Panc1 (cell line): ENCODE data around the gene TMCO4. TPM values are rescaled to one million over a fixed set of nuclear protein-coding genes. Genes with fewer than 3 reads are reported as not detected.
"Not testable (repeated sequence)": the region's sequence is repeated elsewhere in the genome, so short reads cannot be mapped to it uniquely, and the experiment has no call there.

Experiments
- ATAC-seq: fragments of 200-7000 bp; cut with Tn5 transposase; 2 replicates; pipeline ENCODE4 v1.9.1; 2020; ENCODE audit warnings: mild to moderate bottlenecking, moderate library complexity
- BruUV-seq: library from RNA; stranded (reverse); fragments of 400-500 nt; replicated peaks from 2 replicates; lab custom pipeline; 2021; lab: Mats Ljungman, UMichigan
- CTCF ChIA-PET: fragments of 300-600 bp; sonication (Branson Sonifier 250); formaldehyde crosslinking; loops from one replicate; lab custom pipeline; 2022; ENCODE audit warnings: antibody characterized with exemption; lab: Charles Lee
- POLR2A ChIA-PET: fragments of 300-600 bp; sonication (Branson Sonifier 250); formaldehyde crosslinking; loops from one replicate; lab custom pipeline; 2022; ENCODE audit warnings: antibody characterized with exemption; lab: Charles Lee
- DNase-seq: peaks from one replicate; pipeline ENCODE4 v3.0.0-alpha.2; 2010; ENCODE audit warnings: low read depth, low spot score
- H3K27ac ChIP-seq: 2 replicates; pipeline ENCODE4 v1.5.1; 2011; ENCODE audit warnings: mild to moderate bottlenecking, low read length, inconsistent platforms
- H3K27me3 ChIP-seq: fragments of 200-500 bp; sonication (Bioruptor generic); 2 replicates; pipeline ENCODE4 v1.6.0; 2014; ENCODE audit warnings: low read length, inconsistent platforms; ENCODE audit not compliant: control insufficient read depth, insufficient read depth
- H3K36me3 ChIP-seq: fragments of 200-500 bp; sonication (Bioruptor generic); 2 replicates; pipeline ENCODE4 v1.5.1; 2014; ENCODE audit warnings: inconsistent platforms, mild to moderate bottlenecking, low read length, moderate library complexity; ENCODE audit not compliant: control insufficient read depth, insufficient read depth
- H3K4me1 ChIP-seq: 2 replicates; pipeline ENCODE4 v1.5.1; 2011; ENCODE audit warnings: inconsistent platforms, mild to moderate bottlenecking, low read length, moderate library complexity; ENCODE audit not compliant: control insufficient read depth, insufficient read depth
- H3K4me3 ChIP-seq, 2 experiments: 2 replicates each; pipeline ENCODE4 v1.5.1; 2011 to 2012; ENCODE audit warnings: low read depth in 2 of 2, low read length in 2 of 2, mild to moderate bottlenecking in 2 of 2, inconsistent platforms in 1 of 2, moderate library complexity in 1 of 2
- H3K9me3 ChIP-seq: fragments of 200-500 bp; sonication (Bioruptor generic); 2 replicates; pipeline ENCODE4 v1.5.1; 2014; ENCODE audit warnings: low read depth, mild to moderate bottlenecking, inconsistent platforms, low read length, moderate library complexity; ENCODE audit not compliant: control insufficient read depth, insufficient read depth
- POLR2AphosphoS5 ChIP-seq: IDR thresholded peaks from 2 replicates; pipeline ENCODE4 v1.6.1; 2012; ENCODE audit warnings: mild to moderate bottlenecking, low read depth, low read length, moderate library complexity
- SIN3A ChIP-seq: IDR thresholded peaks from 2 replicates; pipeline ENCODE4 v1.6.1; 2012; ENCODE audit warnings: low read depth, mild to moderate bottlenecking, low read length, moderate library complexity, borderline replicate concordance; ENCODE audit not compliant: insufficient read depth
- TCF7L2 ChIP-seq: IDR thresholded peaks from 2 replicates; pipeline ENCODE4 v1.6.1; 2011; ENCODE audit warnings: mild to moderate bottlenecking, low read depth, low read length, inconsistent platforms
- in situ Hi-C: cut with HindIII; loops from 2 replicates; pipeline ENCODE4 v1.10.0; 2016; ENCODE audit warnings: low sequenced_read_pairs, low pct_unique_long_range_greater_than_20kb
- intact Hi-C: fragments of 100-400 bp; cut with micrococcal nuclease; formaldehyde crosslinking; loops from one replicate; pipeline ENCODE4 v1.10.0; 2022; ENCODE audit not compliant: unreplicated experiment
- total RNA-seq: library from RNA; stranded (reverse); gene quantifications from one replicate; pipeline ENCODE4 v1.2.1, GENCODE V29; 2021; ENCODE audit not compliant: unreplicated experiment
- TF ChIP-seq, protein P1 (sequence below), 2 experiments: IDR thresholded peaks; 2 replicates each; pipeline ENCODE4 v1.6.1; 2011 to 2012; ENCODE audit warnings: low read depth in 2 of 2, control low read depth in 1 of 2, low read length in 1 of 2, mild to moderate bottlenecking in 1 of 2, moderate library complexity in 1 of 2; ENCODE audit not compliant: insufficient read depth in 1 of 2
- TF ChIP-seq, protein P2 (sequence below): fragments of 450-650 bp; IDR thresholded peaks from 2 replicates; pipeline ENCODE4 v1.5.1; 2017; ENCODE audit warnings: mild to moderate bottlenecking

The TMCO4 gene
- total RNA-seq, 1 experiment from 2014 or later: 13.2 TPM

DNA sequence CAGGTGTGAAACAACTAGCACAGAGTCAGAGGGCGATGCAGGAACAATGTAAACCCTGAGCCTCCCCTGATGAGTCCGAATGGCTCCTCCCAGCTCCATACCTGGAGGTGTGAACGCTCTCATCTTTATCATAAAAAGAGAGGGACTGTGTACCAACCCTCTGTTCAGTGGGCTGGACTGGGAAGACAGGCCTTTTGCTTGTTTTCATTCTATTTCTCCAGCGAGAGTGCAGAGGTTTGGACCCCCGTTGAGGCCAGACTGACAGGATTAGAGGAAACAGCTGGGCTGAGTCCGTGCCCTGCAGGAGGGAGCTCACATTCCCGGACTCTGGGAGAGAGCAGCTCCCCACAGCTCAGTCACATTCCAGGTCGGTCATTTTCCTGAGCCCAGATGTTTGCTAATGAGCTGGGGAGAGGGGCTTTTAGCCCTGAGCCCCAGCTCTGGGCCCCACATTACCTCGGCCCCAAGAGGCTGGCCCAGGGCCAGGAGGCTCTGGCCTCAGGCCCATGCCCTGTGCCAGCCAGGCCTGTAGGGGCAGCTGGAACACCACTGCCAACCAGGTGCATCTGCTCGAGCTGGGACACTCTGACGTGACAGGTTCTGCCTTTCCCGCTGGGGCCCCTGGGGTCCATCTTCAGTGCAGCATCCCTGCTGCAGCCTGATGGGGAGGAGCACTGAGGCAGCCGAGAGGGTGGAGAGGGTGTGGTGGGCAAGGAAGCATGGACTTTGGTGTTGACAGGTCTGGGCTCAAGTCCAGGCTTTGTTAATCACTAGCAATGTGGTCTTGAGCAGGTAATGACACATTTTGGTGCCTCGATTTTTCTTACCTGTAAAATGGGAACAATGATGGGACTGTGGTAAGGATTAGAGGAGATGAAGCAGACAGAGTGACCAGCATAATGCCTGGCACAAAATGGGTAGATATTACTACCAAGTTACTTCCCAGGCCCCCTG, 159.1 kb downstream of the TMCO4 start:
- Histone ChIP-seq H3K36me3 (no peaks in the 10 kb centered on the region; the same call in 1 of the 2 replicates), H3K4me3 (no peak overlapping the region), H3K9me3 (no peaks in the 10 kb centered on the region), H3K27ac (0 out of 2 replicates have a peak overlapping the region, but pooled peaks have one; percentile 34), H3K4me1 (peaks cover 24% of the 10 kb centered on the region), H3K27me3 (no peaks in the 10 kb centered on the region)
- in situ Hi-C loops: no loop called here
- DNase-seq (no peak), ATAC-seq (no peak)
- ChIA-PET POLR2A (interaction anchor here (0.7 kb wide), 1 partner anchor 22 kb away, joined by 11 read pairs; no protein-coding TSS in a partner anchor), CTCF (no interaction called here)
- TF ChIP-seq TCF7L2: no peak
- TF ChIP-seq SIN3A: no peak
- TF ChIP-seq, protein P1, sequence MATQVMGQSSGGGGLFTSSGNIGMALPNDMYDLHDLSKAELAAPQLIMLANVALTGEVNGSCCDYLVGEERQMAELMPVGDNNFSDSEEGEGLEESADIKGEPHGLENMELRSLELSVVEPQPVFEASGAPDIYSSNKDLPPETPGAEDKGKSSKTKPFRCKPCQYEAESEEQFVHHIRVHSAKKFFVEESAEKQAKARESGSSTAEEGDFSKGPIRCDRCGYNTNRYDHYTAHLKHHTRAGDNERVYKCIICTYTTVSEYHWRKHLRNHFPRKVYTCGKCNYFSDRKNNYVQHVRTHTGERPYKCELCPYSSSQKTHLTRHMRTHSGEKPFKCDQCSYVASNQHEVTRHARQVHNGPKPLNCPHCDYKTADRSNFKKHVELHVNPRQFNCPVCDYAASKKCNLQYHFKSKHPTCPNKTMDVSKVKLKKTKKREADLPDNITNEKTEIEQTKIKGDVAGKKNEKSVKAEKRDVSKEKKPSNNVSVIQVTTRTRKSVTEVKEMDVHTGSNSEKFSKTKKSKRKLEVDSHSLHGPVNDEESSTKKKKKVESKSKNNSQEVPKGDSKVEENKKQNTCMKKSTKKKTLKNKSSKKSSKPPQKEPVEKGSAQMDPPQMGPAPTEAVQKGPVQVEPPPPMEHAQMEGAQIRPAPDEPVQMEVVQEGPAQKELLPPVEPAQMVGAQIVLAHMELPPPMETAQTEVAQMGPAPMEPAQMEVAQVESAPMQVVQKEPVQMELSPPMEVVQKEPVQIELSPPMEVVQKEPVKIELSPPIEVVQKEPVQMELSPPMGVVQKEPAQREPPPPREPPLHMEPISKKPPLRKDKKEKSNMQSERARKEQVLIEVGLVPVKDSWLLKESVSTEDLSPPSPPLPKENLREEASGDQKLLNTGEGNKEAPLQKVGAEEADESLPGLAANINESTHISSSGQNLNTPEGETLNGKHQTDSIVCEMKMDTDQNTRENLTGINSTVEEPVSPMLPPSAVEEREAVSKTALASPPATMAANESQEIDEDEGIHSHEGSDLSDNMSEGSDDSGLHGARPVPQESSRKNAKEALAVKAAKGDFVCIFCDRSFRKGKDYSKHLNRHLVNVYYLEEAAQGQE (IDR thresholded peaks at IDR 0.05; ENCODE audit: insufficient read depth in 1 of 2, low read depth in 2 of 2, low read length in 1 of 2): no peak
- TF ChIP-seq, protein P2, sequence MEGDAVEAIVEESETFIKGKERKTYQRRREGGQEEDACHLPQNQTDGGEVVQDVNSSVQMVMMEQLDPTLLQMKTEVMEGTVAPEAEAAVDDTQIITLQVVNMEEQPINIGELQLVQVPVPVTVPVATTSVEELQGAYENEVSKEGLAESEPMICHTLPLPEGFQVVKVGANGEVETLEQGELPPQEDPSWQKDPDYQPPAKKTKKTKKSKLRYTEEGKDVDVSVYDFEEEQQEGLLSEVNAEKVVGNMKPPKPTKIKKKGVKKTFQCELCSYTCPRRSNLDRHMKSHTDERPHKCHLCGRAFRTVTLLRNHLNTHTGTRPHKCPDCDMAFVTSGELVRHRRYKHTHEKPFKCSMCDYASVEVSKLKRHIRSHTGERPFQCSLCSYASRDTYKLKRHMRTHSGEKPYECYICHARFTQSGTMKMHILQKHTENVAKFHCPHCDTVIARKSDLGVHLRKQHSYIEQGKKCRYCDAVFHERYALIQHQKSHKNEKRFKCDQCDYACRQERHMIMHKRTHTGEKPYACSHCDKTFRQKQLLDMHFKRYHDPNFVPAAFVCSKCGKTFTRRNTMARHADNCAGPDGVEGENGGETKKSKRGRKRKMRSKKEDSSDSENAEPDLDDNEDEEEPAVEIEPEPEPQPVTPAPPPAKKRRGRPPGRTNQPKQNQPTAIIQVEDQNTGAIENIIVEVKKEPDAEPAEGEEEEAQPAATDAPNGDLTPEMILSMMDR: no peak
- no peak for TF ChIP-seq POLR2AphosphoS5
- intact Hi-C loops: loop anchor here (10.0 kb wide), 1 partner anchor 196 kb away; no protein-coding TSS in a partner anchor
- no TSS peak for BruUV-seq

DNA sequence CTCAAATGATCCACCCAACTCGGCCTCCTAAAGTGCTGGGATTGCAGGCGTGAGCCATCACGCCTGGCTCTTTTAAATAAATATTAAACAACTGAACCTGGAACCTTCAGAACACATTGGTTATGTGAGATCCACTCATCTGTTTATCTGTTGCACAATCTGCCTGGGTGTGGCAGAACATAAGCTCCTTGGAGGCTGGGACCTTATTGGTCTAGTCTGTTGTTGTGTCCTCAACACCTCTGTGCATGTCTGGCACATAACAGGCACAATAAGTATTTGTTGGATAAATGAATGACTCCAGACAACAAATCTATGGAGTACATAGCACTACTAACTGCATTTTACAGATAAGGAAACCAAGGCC, 159.7 kb downstream of the TMCO4 start:
- no TSS peak for BruUV-seq
- in situ Hi-C loops: no loop called here
- Histone ChIP-seq H3K4me1 (peaks cover 22% of the 10 kb centered on the region), H3K36me3 (no peaks in the 10 kb centered on the region; the same call in 1 of the 2 replicates), H3K4me3 (no peak overlapping the region), H3K27me3 (no peaks in the 10 kb centered on the region), H3K27ac (0 out of 2 replicates have a peak overlapping the region, but pooled peaks have one; percentile 34), H3K9me3 (no peaks in the 10 kb centered on the region)
- ChIA-PET CTCF (no interaction called here), POLR2A (interaction anchor here (1.1 kb wide), 1 partner anchor 167 kb away, joined by 7 read pairs; no protein-coding TSS in a partner anchor)
- TF ChIP-seq POLR2AphosphoS5: no peak
- TF ChIP-seq, protein P1 (IDR thresholded peaks at IDR 0.05; ENCODE audit: insufficient read depth in 1 of 2, low read depth in 2 of 2, low read length in 1 of 2): no peak
- TF ChIP-seq SIN3A: no peak
- TF ChIP-seq TCF7L2: no peak
- TF ChIP-seq, protein P2: no peak
- DNase-seq: no peak
- intact Hi-C loops: loop anchor here (10.0 kb wide), 1 partner anchor 195 kb away; no protein-coding TSS in a partner anchor
- no peak for ATAC-seq

DNA sequence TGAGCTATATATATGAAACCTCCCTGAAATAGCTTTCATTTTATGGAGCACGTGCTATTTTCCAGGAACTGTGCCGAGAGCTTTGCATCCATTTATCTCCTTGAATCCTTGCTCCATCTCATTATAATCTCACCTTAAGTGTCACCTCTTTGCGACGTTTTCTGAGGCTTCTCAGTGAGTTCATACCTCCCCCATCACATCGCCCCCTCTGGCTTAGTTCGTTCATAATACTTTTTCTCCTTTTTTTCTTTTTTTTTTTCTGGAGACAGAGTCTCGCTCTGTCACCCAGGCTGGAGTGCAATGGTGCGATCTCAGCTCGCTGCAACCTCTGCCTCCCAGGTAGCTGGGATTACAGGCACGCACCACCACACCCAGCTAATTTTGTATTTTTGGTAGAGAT, 160.5 kb downstream of the TMCO4 start:
- in situ Hi-C loops, H3K36me3 ChIP-seq, CTCF ChIA-PET, H3K27me3 ChIP-seq, ATAC-seq, intact Hi-C loops, H3K4me3 ChIP-seq, H3K9me3 ChIP-seq, H3K27ac ChIP-seq, BruUV-seq, DNase-seq: not testable (repeated sequence)
- H3K4me1 ChIP-seq: peaks cover 22% of the 10 kb centered on the region
- POLR2A ChIA-PET: interaction anchor here (1.1 kb wide), 1 partner anchor 166 kb away, joined by 7 read pairs; no protein-coding TSS in a partner anchor
